ENCODE results near the gene CACNB4. TPM values are rescaled to one million over a fixed set of nuclear protein-coding genes. Genes with fewer than 3 reads are reported as not detected.

The CACNB4 gene
- total RNA-seq, 2 experiments from 2014 or later, result 0.34 to 0.41 TPM

DNA sequence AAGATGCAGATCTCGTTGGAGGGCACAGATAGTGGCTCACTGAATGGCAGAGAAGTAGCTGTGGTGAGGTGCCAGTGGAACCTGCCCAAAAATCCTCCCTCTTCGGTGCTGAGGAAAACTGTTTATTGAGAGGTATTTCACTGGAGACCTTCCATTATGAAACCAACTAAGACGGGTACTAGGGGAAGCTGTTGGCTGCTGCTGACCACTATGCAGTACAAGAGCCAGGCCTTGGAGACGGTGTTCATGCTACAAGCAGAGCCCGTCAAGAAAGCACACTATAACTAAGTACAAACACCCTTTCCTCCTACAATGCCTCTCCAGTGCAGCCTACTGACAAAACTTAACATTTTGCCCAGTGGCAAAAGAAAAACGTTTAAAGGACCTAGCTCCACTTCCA lies 275.2 kb downstream of the CACNB4 start:
- peaks cover 24% of the 10 kb centered on the region for H3K36me3 Mint-ChIP-seq (ENCODE audit: low read depth)
- ATAC-seq, result no peak
- ChIA-PET POLR2A (interaction anchor here (0.7 kb wide), 1 partner anchor 11 kb away, joined by 3 read pairs; no protein-coding TSS in a partner anchor), CTCF (interaction anchor here (0.7 to 1.2 kb wide), 2 partner anchors 16 to 17 kb away, joined by 3 read pairs; no protein-coding TSS in a partner anchor)
- H3K9me3 Mint-ChIP-seq, result no peaks in the 10 kb centered on the region
- H3K27me3 Mint-ChIP-seq, result no peaks in the 10 kb centered on the region
- peaks cover 65% of the 10 kb centered on the region for H3K4me1 Mint-ChIP-seq (ENCODE audit: low read depth)
- TF ChIP-seq, protein P1, sequence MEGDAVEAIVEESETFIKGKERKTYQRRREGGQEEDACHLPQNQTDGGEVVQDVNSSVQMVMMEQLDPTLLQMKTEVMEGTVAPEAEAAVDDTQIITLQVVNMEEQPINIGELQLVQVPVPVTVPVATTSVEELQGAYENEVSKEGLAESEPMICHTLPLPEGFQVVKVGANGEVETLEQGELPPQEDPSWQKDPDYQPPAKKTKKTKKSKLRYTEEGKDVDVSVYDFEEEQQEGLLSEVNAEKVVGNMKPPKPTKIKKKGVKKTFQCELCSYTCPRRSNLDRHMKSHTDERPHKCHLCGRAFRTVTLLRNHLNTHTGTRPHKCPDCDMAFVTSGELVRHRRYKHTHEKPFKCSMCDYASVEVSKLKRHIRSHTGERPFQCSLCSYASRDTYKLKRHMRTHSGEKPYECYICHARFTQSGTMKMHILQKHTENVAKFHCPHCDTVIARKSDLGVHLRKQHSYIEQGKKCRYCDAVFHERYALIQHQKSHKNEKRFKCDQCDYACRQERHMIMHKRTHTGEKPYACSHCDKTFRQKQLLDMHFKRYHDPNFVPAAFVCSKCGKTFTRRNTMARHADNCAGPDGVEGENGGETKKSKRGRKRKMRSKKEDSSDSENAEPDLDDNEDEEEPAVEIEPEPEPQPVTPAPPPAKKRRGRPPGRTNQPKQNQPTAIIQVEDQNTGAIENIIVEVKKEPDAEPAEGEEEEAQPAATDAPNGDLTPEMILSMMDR (IDR thresholded peaks at IDR 0.05), result no peak
- H3K27ac Mint-ChIP-seq, result no peak overlapping the region
- intact Hi-C loops (cut with micrococcal nuclease), result no loop called here
- no peak for DNase-seq
- no peak overlapping the region for H3K4me3 Mint-ChIP-seq

DNA sequence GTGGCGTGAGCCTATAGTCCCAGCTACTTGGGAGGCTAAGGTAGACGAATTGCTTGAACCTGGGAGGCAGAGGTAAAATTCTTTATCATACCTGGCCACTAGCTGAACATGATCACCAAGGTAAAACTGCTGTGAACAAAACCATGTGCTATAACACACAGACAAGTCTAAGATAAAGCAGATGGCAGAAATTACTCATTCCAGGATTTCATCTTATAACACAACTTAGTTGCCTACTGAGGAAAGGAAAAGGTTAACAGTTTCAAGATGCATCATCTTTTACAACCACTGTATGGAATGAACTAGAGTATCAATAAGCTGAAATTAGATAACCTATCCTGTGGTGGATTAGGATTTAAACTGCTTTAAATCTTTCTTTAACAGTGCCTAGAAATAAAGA lies 278.9 kb downstream of the CACNB4 start:
- Mint-ChIP-seq H3K9me3 (no peaks in the 10 kb centered on the region), H3K4me3 (no peak overlapping the region), H3K27ac (peak overlapping the region; percentile 70), H3K4me1 (ENCODE audit: low read depth) (peaks cover 53% of the 10 kb centered on the region), H3K27me3 (no peaks in the 10 kb centered on the region), H3K36me3 (ENCODE audit: low read depth) (peaks cover 30% of the 10 kb centered on the region)
- ChIA-PET CTCF (interaction anchor here (1.2 to 3.1 kb wide), 2 partner anchors 13 to 205 kb away, joined by 3 to 12 read pairs; no protein-coding TSS in a partner anchor), POLR2A (interaction anchor here (0.7 kb wide), 1 partner anchor 8 kb away, joined by 3 read pairs; the partner anchor contains the start of gene ARL5A)
- TF ChIP-seq, protein P1 (IDR thresholded peaks at IDR 0.05), result no peak
- DNase-seq (no peak), ATAC-seq (peak; percentile 95)
- intact Hi-C loops (cut with micrococcal nuclease), result no loop called here

DNA sequence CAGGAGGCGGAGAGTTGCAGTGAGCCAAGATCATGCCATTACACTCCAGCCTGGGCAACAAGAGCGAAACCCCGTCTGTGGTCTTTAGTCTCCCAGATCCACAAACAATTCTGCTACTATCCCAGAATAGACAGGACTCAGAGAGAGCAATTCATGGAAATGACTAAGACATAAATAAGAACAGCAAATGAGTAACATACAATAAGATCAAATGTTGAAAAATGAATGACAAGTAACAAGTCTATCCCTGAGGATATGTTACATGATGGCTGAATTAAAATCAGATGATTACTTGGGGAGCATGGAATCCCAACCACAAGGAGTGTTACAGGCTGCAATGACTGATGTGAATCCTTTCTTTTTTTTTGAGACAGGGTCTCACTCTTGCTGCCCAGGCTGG lies 280.9 kb downstream of the CACNB4 start:
- peaks cover 32% of the 10 kb centered on the region for H3K36me3 Mint-ChIP-seq (ENCODE audit: low read depth)
- no peak for ATAC-seq
- CTCF ChIA-PET, result interaction anchor here (0.9 to 3.1 kb wide), 2 partner anchors 11 to 29 kb away, joined by 3 to 12 read pairs; no protein-coding TSS in a partner anchor
- POLR2A ChIA-PET, result no interaction called here
- H3K27me3 Mint-ChIP-seq, result no peaks in the 10 kb centered on the region
- no peak for DNase-seq
- no peaks in the 10 kb centered on the region for H3K9me3 Mint-ChIP-seq
- H3K4me1 Mint-ChIP-seq (ENCODE audit: low read depth), result peaks cover 37% of the 10 kb centered on the region
- no peak overlapping the region for H3K27ac Mint-ChIP-seq
- intact Hi-C loops (cut with micrococcal nuclease), result no loop called here
- no peak overlapping the region for H3K4me3 Mint-ChIP-seq
- TF ChIP-seq, protein P1 (IDR thresholded peaks at IDR 0.05), result no peak

DNA sequence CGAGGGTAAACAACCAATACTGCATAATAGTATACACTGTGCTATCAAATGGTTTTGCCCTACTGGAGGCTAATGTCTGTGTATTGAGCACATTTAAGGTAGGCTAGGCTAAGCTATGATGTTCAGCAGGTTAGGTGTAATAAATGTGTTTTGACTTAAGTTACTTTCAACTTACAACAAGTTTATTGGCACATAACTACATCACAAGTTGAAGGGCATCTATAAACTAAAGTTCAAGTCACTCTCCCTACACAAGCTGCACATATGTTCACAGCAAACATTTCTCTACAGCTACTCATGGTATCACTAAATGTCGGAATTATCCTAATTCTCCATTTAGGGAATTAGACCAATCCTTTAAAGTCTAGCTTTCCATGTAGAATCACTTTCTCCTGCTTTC lies 282.0 kb downstream of the CACNB4 start:
- peaks cover 34% of the 10 kb centered on the region for H3K36me3 Mint-ChIP-seq (ENCODE audit: low read depth)
- no peak overlapping the region for H3K27ac Mint-ChIP-seq
- no peaks in the 10 kb centered on the region for H3K27me3 Mint-ChIP-seq
- no peak for ATAC-seq
- no peak for DNase-seq
- ChIA-PET CTCF (interaction anchor here (0.9 to 1.0 kb wide), 2 partner anchors 12 to 28 kb away, joined by 3 read pairs; partner anchors contain the start of gene ARL5A), POLR2A (interaction anchor here (0.6 kb wide), 1 partner anchor 10 kb away, joined by 3 read pairs; no protein-coding TSS in a partner anchor)
- intact Hi-C loops (cut with micrococcal nuclease), result no loop called here
- H3K4me1 Mint-ChIP-seq (ENCODE audit: low read depth), result peaks cover 28% of the 10 kb centered on the region
- TF ChIP-seq, protein P1 (IDR thresholded peaks at IDR 0.05), result no peak
- no peaks in the 10 kb centered on the region for H3K9me3 Mint-ChIP-seq
- no peak overlapping the region for H3K4me3 Mint-ChIP-seq

DNA sequence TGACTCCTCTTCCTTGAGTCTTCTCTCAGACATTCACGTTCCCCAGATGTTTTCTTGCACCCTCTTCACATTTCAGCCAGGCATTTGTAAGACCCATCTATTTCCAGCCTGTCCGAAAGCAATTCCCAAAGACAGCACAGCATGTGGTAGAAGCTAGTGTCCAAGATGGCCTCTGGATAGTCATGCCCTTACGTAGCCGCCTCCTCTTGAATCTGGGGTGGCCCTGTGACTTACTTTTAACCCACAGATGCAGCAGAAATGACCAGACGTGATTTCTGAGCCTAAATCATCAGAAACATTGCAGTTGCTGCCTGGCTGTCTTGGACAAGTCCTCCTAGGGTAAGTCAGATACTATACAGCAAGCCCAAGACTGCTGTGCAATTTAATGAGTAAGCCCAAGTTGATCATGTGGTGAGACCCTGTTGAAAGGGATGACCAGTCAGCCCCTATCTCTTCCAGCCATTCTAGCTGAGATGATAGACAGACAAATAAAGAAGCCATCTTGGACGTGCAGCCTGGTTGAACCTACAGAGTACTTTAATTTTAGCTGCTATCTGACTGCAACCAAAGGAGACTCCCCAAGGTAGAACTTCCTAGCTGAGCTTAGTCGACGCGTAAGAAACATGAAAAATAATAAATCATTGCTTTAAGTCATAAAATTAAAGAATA lies 282.9 kb downstream of the CACNB4 start:
- Mint-ChIP-seq H3K9me3 (no peaks in the 10 kb centered on the region), H3K36me3 (ENCODE audit: low read depth) (peaks cover 33% of the 10 kb centered on the region), H3K4me1 (ENCODE audit: low read depth) (peaks cover 22% of the 10 kb centered on the region), H3K27me3 (no peaks in the 10 kb centered on the region), H3K4me3 (no peak overlapping the region), H3K27ac (no peak overlapping the region)
- DNase-seq (no peak), ATAC-seq (no peak)
- intact Hi-C loops (cut with micrococcal nuclease), result no loop called here
- ChIA-PET CTCF (no interaction called here), POLR2A (no interaction called here)
- TF ChIP-seq, protein P1 (IDR thresholded peaks at IDR 0.05), result no peak
